ENCODE results near the gene HTT. TPM values are rescaled to one million over a fixed set of nuclear protein-coding genes. Genes with fewer than 3 reads are reported as not detected.

The HTT gene
- total and polyA plus RNA-seq, 3 experiments from 2014 or later = 5.1 to 58.6 (median 54.7) TPM

DNA sequence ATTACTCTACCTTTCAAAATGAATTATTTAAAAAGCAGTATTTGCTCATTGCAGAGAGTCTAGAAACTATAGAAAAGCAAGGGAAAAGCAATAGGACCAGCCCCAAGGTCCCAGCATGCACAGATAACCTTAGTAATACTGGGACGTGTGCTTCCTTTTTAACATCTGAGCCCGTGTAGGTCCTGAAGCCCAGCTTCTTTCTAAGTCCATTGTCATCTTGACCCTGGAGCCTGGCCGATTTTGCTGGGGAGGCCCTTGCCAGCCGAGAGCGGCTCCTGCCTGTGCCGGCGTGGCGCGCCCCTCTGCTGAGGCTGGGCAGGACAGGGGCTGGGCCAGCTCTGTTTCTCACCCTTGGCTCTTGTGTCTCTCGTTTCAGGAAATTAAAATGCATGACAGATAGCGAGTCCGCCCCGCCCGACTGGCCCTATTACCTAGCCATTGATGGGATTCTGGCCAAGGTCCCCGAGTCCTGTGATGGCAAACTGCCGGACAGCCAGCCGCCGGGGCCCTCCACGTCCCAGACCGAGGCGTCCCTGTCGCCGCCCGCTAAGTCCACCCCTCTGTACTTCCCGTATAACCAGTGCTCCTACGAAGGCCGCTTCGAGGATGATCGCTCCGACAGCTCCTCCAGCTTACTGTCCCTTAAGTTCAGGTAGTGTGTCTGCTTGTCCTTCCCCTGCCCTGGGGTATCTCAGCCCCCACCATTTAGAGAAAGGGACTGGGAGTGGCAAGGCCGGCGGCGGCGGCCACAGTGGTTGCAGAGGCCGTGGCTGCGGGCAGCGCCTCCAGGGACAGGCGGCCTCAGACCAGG is 178.6 kb downstream of the HTT start:
- H3K9me3 Mint-ChIP-seq = peaks cover 0 to 2% (median 0%) of the 10 kb centered on the region in 5 donors
- Histone ChIP-seq H3K27me3 (ENCODE audit: insufficient read depth, low read length, poor library complexity, severe bottlenecking) (no peaks in the 10 kb centered on the region), H3K9me3 (ENCODE audit: low read length) (no peaks in the 10 kb centered on the region), H3K27ac (ENCODE audit: low read depth, low read length) (no peak overlapping the region), H3K4me3 (ENCODE audit: low read length) (no peak overlapping the region), H3K36me3 (ENCODE audit: insufficient read depth, low read length) (no peaks in the 10 kb centered on the region), H3K4me1 (ENCODE audit: insufficient read depth, low read length) (no peaks in the 10 kb centered on the region)
- peaks cover 0 to 13% (median 0%) of the 10 kb centered on the region in 3 donors for H3K36me3 Mint-ChIP-seq
- POLR2A ChIA-PET = no interaction called here
- peak in 1 of 5 donors; percentile 43 for DNase-seq
- H3K4me3 Mint-ChIP-seq = no peak overlapping the region
- CTCF ChIA-PET = no interaction called here
- H3K27ac Mint-ChIP-seq = no peak overlapping the region
- H3K4me1 Mint-ChIP-seq = no peaks in the 10 kb centered on the region
- no peaks in the 10 kb centered on the region for H3K27me3 Mint-ChIP-seq

DNA sequence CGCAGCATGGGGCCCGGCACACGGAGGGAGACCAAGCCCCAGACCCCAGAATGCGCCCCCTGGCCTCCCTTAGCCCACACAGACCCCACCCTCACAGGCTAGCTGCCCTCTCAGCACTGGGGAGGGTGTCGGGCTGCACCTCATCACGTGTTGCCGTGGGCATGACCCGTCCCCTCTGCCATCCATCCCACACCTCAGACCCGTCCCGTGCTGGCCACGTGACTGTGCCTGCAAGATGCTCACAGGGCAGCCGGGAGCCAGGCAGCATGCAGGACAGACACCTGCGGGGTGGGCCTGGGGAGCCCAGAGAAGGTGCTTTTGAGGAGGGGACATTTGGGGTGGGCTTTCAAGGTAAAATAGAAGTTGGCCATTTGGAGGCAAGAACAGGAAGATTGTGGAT is 179.3 kb downstream of the HTT start:
- no peaks in the 10 kb centered on the region for H3K4me1 ChIP-seq (ENCODE audit: insufficient read depth, low read length)
- ChIA-PET CTCF (no interaction called here), POLR2A (no interaction called here)
- H3K27ac ChIP-seq (ENCODE audit: low read depth, low read length) = no peak overlapping the region
- no peaks in the 10 kb centered on the region for H3K4me1 Mint-ChIP-seq
- no peak overlapping the region for H3K27ac Mint-ChIP-seq
- no peaks in the 10 kb centered on the region for H3K27me3 Mint-ChIP-seq
- H3K4me3 Mint-ChIP-seq = no peak overlapping the region
- no peaks in the 10 kb centered on the region for H3K9me3 ChIP-seq (ENCODE audit: low read length)
- peaks cover 0 to 2% (median 0%) of the 10 kb centered on the region in 5 donors for H3K9me3 Mint-ChIP-seq
- H3K27me3 ChIP-seq (ENCODE audit: insufficient read depth, low read length, poor library complexity, severe bottlenecking) = no peaks in the 10 kb centered on the region
- no peak for DNase-seq
- peaks cover 0 to 13% (median 0%) of the 10 kb centered on the region in 3 donors for H3K36me3 Mint-ChIP-seq
- no peaks in the 10 kb centered on the region for H3K36me3 ChIP-seq (ENCODE audit: insufficient read depth, low read length)
- no peak overlapping the region for H3K4me3 ChIP-seq (ENCODE audit: low read length)

DNA sequence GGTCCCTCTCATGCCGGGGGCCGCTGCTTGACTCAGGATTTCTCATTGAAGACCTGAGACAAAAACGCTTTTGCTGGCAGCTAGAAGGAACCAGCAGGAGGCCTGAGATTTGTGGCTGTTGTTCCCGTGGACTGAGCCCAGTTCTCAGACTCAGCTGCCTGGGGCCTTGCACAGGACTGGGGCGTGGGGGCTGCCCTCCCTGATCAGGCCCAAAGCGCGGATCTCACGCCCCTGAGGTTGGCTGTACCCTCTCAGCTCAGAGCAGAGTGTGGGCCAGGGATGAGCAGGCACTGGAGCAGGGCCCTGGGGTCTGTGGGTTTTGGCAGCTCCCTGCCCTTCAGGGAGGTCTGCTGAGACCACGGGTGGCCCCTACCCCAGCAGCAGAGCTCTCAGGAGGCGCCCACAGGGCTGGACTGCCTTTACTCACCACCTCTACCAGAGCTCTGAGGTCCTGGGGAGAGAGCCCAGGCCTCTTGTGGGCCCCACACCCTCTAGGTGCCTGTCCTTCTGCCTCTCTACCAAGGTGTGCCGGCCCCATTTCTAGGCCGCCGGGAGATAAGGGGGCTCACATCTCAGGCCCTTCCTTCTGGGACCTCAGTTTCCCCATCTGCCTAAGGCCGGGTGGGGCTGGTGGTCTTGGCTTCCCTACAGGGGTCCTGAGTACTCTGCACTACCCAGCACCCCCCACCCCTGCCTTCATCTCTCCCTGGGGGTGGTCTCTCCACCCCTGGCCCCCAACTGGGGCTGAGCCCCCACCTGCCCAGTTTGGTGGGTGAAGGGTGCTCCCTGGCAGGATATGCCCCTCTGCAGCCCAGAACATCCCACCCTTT is 180.0 kb downstream of the HTT start:
- Histone ChIP-seq H3K27ac (ENCODE audit: low read depth, low read length) (no peak overlapping the region), H3K9me3 (ENCODE audit: low read length) (no peaks in the 10 kb centered on the region), H3K4me1 (ENCODE audit: insufficient read depth, low read length) (no peaks in the 10 kb centered on the region), H3K27me3 (ENCODE audit: insufficient read depth, low read length, poor library complexity, severe bottlenecking) (no peaks in the 10 kb centered on the region), H3K4me3 (ENCODE audit: low read length) (no peak overlapping the region), H3K36me3 (ENCODE audit: insufficient read depth, low read length) (no peaks in the 10 kb centered on the region)
- Mint-ChIP-seq H3K9me3 (peaks cover 0 to 2% (median 0%) of the 10 kb centered on the region in 5 donors), H3K4me3 (no peak overlapping the region), H3K27me3 (no peaks in the 10 kb centered on the region), H3K4me1 (no peaks in the 10 kb centered on the region), H3K36me3 (peaks cover 0 to 13% (median 0%) of the 10 kb centered on the region in 3 donors), H3K27ac (no peak overlapping the region)
- ChIA-PET POLR2A (no interaction called here), CTCF (no interaction called here)
- peak in 1 of 5 donors; percentile 24 for DNase-seq

DNA sequence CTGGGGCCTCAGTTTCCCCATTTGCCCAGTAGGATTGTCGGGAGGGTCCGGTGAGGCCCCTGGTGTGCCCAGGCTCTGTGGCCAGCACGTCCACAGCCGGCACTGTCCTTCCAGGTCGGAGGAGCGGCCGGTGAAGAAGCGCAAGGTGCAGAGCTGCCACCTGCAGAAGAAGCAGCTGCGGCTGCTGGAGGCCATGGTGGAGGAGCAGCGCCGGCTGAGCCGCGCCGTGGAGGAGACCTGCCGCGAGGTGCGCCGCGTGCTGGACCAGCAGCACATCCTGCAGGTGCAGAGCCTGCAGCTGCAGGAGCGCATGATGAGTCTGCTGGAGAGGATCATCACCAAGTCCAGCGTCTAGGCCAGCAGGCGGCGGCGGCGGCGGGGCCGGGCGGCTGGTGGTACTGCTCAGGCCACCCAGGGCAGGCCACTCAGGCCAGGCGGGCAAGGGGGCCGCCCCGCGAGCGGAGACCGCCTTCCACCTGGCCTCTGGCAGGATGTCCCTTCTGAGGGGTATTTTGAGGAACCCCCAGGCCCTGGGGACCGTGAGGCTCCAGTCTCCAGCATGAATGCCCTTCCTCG is 181.2 kb downstream of the HTT start:
- Mint-ChIP-seq H3K4me3 (no peak overlapping the region), H3K4me1 (no peaks in the 10 kb centered on the region), H3K9me3 (no peaks in the 10 kb centered on the region), H3K27ac (no peak overlapping the region), H3K36me3 (peaks cover 0 to 13% (median 0%) of the 10 kb centered on the region in 3 donors), H3K27me3 (no peaks in the 10 kb centered on the region)
- ChIA-PET CTCF (interaction anchor here (1.2 to 1.6 kb wide), 2 partner anchors 36 to 59 kb away, joined by 3 read pairs; no protein-coding TSS in a partner anchor), POLR2A (no interaction called here)
- Histone ChIP-seq H3K4me1 (ENCODE audit: insufficient read depth, low read length) (no peaks in the 10 kb centered on the region), H3K27me3 (ENCODE audit: insufficient read depth, low read length, poor library complexity, severe bottlenecking) (no peaks in the 10 kb centered on the region), H3K9me3 (ENCODE audit: low read length) (no peaks in the 10 kb centered on the region), H3K36me3 (ENCODE audit: insufficient read depth, low read length) (no peaks in the 10 kb centered on the region), H3K27ac (ENCODE audit: low read depth, low read length) (no peak overlapping the region), H3K4me3 (ENCODE audit: low read length) (no peak overlapping the region)
- DNase-seq = peak in 1 of 5 donors; percentile 39

DNA sequence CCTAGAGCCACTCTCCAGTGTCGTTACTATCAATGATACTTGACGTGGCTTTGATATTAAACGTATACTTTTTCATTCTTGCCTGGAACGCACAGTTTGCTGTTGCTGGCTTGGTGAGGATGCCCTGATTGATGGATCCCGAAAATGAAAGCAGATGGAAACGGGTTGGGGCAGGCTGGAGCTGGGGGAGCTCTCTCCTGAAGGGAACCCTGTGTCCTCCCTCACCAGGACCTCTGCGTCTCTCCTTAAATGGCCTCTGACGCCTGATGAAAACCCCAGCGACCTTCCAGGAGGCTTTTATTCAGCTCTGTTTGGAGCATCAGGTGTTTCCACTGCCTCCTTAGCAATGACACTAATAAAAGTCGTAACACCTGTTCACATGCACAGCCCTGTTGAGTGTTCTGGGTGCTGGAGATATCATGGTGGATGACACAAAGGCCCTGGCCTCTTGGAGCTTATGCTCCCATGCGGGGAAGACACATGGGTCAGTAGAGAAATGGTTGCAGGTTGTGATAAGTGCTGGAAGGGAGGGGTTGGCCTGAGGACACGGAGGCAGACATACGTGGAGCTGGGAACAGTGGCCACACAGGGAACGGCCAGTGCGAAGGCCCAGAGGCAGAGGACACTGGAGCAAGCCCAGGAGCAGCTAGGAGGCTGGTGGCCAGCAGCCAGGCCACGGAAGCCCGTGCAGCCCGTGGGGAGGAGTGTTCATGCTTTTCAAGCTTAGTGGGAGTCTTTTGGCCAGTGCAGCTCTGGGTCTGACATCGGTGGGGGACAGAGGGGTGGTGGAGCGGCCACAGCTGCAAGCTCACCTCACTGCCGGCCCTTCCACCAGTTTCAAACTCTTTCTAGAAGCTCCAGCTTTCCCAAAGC is 182.0 kb downstream of the HTT start:
- POLR2A ChIA-PET = no interaction called here
- Mint-ChIP-seq H3K27me3 (no peaks in the 10 kb centered on the region), H3K4me3 (no peak overlapping the region), H3K27ac (no peak overlapping the region), H3K9me3 (no peaks in the 10 kb centered on the region), H3K36me3 (peaks cover 0 to 13% (median 0%) of the 10 kb centered on the region in 3 donors), H3K4me1 (no peaks in the 10 kb centered on the region)
- no peak overlapping the region for H3K27ac ChIP-seq (ENCODE audit: low read depth, low read length)
- no peak overlapping the region for H3K4me3 ChIP-seq (ENCODE audit: low read length)
- no peaks in the 10 kb centered on the region for H3K9me3 ChIP-seq (ENCODE audit: low read length)
- no peaks in the 10 kb centered on the region for H3K4me1 ChIP-seq (ENCODE audit: insufficient read depth, low read length)
- H3K36me3 ChIP-seq (ENCODE audit: insufficient read depth, low read length) = no peaks in the 10 kb centered on the region
- DNase-seq = peak in 1 of 5 donors; percentile 25
- CTCF ChIA-PET = interaction anchor here (1.0 to 1.6 kb wide), 3 partner anchors 8 to 60 kb away, joined by 3 read pairs; partner anchors contain the start of gene MSANTD1
- H3K27me3 ChIP-seq (ENCODE audit: insufficient read depth, low read length, poor library complexity, severe bottlenecking) = no peaks in the 10 kb centered on the region

DNA sequence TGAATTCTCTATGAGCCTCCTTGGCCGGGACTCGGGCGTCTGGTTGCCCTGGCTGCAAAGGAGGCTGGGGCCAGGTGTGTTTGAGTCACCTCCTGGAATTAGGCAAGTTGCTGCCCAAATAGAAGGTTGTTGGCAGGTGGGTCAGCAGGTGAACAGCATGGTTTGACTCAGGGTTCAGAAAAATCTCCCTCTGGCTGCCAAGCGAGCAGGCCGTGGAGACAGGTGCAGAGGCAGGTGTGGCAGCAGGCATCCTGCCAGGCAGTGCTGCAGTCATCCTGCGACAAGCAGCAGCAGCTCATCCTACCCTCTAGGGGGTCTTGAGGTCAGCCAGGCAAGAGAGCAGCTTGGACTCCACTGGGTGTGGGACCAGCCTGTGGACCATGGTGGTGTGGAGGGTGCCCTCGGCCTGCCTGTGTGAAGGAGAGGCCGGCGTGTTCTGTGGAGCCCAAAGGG is 182.6 kb downstream of the HTT start:
- Mint-ChIP-seq H3K9me3 (no peaks in the 10 kb centered on the region), H3K4me3 (no peak overlapping the region), H3K36me3 (peaks cover 0 to 13% (median 0%) of the 10 kb centered on the region in 3 donors), H3K27ac (no peak overlapping the region), H3K4me1 (no peaks in the 10 kb centered on the region), H3K27me3 (no peaks in the 10 kb centered on the region)
- ChIA-PET POLR2A (no interaction called here), CTCF (interaction anchor here (1.0 to 1.6 kb wide), 3 partner anchors 8 to 60 kb away, joined by 3 read pairs; partner anchors contain the start of gene MSANTD1)
- Histone ChIP-seq H3K9me3 (ENCODE audit: low read length) (no peaks in the 10 kb centered on the region), H3K27me3 (ENCODE audit: insufficient read depth, low read length, poor library complexity, severe bottlenecking) (no peaks in the 10 kb centered on the region), H3K4me1 (ENCODE audit: insufficient read depth, low read length) (no peaks in the 10 kb centered on the region), H3K27ac (ENCODE audit: low read depth, low read length) (no peak overlapping the region), H3K36me3 (ENCODE audit: insufficient read depth, low read length) (no peaks in the 10 kb centered on the region), H3K4me3 (ENCODE audit: low read length) (no peak overlapping the region)
- peak in 1 of 5 donors; percentile 34 for DNase-seq

All from CD8-positive, alpha-beta memory T cell (primary cell).